ENCODE results near the gene STXBP5. TPM values are rescaled to one million over a fixed set of nuclear protein-coding genes. Genes with fewer than 3 reads are reported as not detected.
A peak's percentile ranks its signal among the peaks of the same experiment; 100 is the strongest.

The STXBP5 gene
- total and polyA plus RNA-seq, 9 of the 15 experiments (the other 6 are each of a cell fraction or from before 2014, with no cell fraction given): 23.3 to 172 (median 71.5) TPM

DNA sequence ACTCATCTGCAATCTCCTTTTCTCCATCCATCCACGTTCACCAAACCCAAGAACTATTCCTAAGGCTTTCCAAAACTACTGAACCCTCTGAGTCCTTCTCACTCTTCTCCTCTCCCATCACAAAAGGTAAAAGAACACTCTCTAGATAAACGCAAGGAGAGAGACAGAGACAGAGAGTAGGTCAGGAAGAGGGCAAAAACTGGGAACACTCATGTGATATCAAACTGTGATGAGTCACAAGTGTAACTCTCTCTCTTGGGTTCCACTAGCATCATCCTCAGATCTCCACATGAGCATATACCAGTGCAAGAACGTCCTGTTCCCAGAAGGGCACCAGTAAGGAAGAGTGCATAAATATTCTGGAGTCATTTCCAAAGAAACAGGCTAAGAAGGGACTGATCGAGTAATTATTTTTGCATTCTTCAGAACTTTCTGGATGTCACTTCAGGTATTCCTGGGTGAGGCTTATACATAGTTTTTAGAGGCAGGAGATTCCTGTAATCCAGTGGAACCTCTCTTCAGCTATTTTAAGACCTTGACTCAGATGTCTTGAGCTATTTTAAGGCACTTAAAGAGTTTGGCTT is 47.3 kb upstream of the STXBP5 start (continued):
- TF ChIP-seq, protein P1, sequence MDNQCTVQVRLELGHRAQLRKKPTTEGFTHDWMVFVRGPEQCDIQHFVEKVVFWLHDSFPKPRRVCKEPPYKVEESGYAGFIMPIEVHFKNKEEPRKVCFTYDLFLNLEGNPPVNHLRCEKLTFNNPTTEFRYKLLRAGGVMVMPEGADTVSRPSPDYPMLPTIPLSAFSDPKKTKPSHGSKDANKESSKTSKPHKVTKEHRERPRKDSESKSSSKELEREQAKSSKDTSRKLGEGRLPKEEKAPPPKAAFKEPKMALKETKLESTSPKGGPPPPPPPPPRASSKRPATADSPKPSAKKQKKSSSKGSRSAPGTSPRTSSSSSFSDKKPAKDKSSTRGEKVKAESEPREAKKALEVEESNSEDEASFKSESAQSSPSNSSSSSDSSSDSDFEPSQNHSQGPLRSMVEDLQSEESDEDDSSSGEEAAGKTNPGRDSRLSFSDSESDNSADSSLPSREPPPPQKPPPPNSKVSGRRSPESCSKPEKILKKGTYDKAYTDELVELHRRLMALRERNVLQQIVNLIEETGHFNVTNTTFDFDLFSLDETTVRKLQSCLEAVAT (IDR thresholded peaks at IDR 0.05): no peak
- TF ChIP-seq, protein P2, sequence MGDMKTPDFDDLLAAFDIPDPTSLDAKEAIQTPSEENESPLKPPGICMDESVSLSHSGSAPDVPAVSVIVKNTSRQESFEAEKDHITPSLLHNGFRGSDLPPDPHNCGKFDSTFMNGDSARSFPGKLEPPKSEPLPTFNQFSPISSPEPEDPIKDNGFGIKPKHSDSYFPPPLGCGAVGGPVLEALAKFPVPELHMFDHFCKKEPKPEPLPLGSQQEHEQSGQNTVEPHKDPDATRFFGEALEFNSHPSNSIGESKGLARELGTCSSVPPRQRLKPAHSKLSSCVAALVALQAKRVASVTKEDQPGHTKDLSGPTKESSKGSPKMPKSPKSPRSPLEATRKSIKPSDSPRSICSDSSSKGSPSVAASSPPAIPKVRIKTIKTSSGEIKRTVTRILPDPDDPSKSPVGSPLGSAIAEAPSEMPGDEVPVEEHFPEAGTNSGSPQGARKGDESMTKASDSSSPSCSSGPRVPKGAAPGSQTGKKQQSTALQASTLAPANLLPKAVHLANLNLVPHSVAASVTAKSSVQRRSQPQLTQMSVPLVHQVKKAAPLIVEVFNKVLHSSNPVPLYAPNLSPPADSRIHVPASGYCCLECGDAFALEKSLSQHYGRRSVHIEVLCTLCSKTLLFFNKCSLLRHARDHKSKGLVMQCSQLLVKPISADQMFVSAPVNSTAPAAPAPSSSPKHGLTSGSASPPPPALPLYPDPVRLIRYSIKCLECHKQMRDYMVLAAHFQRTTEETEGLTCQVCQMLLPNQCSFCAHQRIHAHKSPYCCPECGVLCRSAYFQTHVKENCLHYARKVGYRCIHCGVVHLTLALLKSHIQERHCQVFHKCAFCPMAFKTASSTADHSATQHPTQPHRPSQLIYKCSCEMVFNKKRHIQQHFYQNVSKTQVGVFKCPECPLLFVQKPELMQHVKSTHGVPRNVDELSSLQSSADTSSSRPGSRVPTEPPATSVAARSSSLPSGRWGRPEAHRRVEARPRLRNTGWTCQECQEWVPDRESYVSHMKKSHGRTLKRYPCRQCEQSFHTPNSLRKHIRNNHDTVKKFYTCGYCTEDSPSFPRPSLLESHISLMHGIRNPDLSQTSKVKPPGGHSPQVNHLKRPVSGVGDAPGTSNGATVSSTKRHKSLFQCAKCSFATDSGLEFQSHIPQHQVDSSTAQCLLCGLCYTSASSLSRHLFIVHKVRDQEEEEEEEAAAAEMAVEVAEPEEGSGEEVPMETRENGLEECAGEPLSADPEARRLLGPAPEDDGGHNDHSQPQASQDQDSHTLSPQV (IDR thresholded peaks at IDR 0.05): peak; percentile 54; the same call in 1 of the 2 replicates
- peak; percentile 37 for TF ChIP-seq FOS (IDR thresholded peaks at IDR 0.05; ENCODE audit: extremely low read depth, insufficient read length)
- TF ChIP-seq NONO (IDR thresholded peaks at IDR 0.05; ENCODE audit: low read depth in 2 of 2, low read length in 1 of 2): no peak
- TF ChIP-seq ZNF41 (CRISPR knock-in tag; conservative IDR thresholded peaks at IDR 0.05): no peak
- peak in 1 of 2 experiments; percentile 62; a peak in 1 of 4 replicates for TF ChIP-seq RCOR1 (IDR thresholded peaks at IDR 0.05; ENCODE audit: borderline replicate concordance in 1 of 2, low read depth in 2 of 2, low read length in 2 of 2)
- peak; percentile 69; the same call in 1 of the 2 replicates for TF ChIP-seq CTBP1 (IDR thresholded peaks at IDR 0.05; ENCODE audit: borderline replicate concordance)
- no peak for TF ChIP-seq STAT5A (IDR thresholded peaks at IDR 0.05; ENCODE audit: borderline replicate concordance, low read length)
- no peak for TF ChIP-seq HDAC6 (IDR thresholded peaks at IDR 0.05; ENCODE audit: low read depth, low read length)
- no peak for TF ChIP-seq ZKSCAN1 (IDR thresholded peaks at IDR 0.05; ENCODE audit: low read depth, low read length)
- no peak for TF ChIP-seq MAFK (IDR thresholded peaks at IDR 0.05; ENCODE audit: low read length)
- no peak for TF ChIP-seq SIN3B (IDR thresholded peaks at IDR 0.05; ENCODE audit: low read depth)
- 0 out of 4 replicates have a peak, but pooled peaks of 1 of the 2 experiments have one; percentile 46 for TF ChIP-seq HDAC1 (IDR thresholded peaks at IDR 0.05)
- TF ChIP-seq, protein P3, sequence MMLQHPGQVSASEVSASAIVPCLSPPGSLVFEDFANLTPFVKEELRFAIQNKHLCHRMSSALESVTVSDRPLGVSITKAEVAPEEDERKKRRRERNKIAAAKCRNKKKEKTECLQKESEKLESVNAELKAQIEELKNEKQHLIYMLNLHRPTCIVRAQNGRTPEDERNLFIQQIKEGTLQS (IDR thresholded peaks at IDR 0.05): peak; percentile 91
- TF ChIP-seq, protein P3 (CRISPR knock-in tag; conservative IDR thresholded peaks at IDR 0.05): no peak
- TF ChIP-seq, protein P4, sequence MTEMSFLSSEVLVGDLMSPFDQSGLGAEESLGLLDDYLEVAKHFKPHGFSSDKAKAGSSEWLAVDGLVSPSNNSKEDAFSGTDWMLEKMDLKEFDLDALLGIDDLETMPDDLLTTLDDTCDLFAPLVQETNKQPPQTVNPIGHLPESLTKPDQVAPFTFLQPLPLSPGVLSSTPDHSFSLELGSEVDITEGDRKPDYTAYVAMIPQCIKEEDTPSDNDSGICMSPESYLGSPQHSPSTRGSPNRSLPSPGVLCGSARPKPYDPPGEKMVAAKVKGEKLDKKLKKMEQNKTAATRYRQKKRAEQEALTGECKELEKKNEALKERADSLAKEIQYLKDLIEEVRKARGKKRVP (CRISPR knock-in tag; IDR thresholded peaks at IDR 0.05): no peak
- no peak for TF ChIP-seq ARHGAP35 (IDR thresholded peaks at IDR 0.05; ENCODE audit: partially characterized antibody)
- TF ChIP-seq GTF2E2 (tag; IDR thresholded peaks at IDR 0.05): no peak
- TF ChIP-seq HDAC2 (IDR thresholded peaks at IDR 0.05): no peak; the same call in 1 of the 2 replicates
- TF ChIP-seq HLTF (IDR thresholded peaks at IDR 0.05): no peak
- TF ChIP-seq POLR2H (tag; IDR thresholded peaks at IDR 0.05; ENCODE audit: low read depth): no peak; the same call in 1 of the 2 replicates

Measured in K562 (cell line).